Measurements from ENCODE around the gene CYP1A1. TPM values are rescaled to one million over a fixed set of nuclear protein-coding genes. Genes with fewer than 3 reads are reported as not detected.

CYP1A1 gene, protein sequence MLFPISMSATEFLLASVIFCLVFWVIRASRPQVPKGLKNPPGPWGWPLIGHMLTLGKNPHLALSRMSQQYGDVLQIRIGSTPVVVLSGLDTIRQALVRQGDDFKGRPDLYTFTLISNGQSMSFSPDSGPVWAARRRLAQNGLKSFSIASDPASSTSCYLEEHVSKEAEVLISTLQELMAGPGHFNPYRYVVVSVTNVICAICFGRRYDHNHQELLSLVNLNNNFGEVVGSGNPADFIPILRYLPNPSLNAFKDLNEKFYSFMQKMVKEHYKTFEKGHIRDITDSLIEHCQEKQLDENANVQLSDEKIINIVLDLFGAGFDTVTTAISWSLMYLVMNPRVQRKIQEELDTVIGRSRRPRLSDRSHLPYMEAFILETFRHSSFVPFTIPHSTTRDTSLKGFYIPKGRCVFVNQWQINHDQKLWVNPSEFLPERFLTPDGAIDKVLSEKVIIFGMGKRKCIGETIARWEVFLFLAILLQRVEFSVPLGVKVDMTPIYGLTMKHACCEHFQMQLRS
- total RNA-seq: 0.36 TPM in 1 of 2 replicates, not detected in the other

DNA sequence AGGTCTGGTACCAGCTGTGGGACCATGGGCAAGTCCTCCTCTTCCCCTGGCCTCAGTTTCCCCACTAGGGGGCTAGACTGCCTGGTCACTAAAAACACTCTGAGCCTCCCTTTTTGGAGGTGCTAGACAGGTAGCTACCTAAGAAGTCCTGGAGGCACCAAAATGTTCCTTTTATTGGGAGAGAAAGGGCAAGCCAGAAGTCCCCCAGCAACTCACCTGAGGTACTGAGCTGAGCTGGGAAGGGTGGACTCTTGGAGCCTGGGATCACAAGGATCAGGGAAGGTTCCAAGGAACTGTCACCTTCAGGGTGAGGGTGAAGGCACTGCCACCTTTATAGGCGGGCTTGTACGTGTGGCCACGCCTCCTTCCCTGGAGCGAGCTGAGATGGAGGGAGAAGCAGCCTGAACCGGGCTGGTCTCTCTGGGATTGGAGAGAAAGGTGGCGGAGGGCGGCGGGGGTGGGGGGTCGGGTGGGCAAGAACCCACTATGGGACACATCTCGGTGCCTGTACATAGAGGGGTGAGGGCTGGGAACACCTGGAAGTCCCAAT, at the start of gene CYP1A1:
TSS of gene CYP1A1 (minus strand) at position 304 of the 550 bp plus-strand sequence. CDS start 2,431 bp downstream, outside the sequence.
- H3K79me2 ChIP-seq (ENCODE audit: insufficient read depth, low read length): no peaks in the 10 kb centered on the region
- H3K4me3 ChIP-seq (ENCODE audit: insufficient read depth, low read length): peak within 1 kb of the TSS; percentile 65
- H4K20me1 ChIP-seq (ENCODE audit: insufficient read depth, low read length): no peaks in the 10 kb centered on the region
- H3K4me1 ChIP-seq (ENCODE audit: insufficient read depth, low read length): peaks cover 10% of the 10 kb centered on the region
- peak within 1 kb of the TSS; percentile 78 for H3K4me2 ChIP-seq (ENCODE audit: insufficient read depth, low read length)
- H3K36me3 ChIP-seq (ENCODE audit: insufficient read depth, low read length): no peaks in the 10 kb centered on the region
- peak within 1 kb of the TSS; percentile 57 for H2AFZ ChIP-seq (ENCODE audit: low read length)
- TF ChIP-seq, protein P1, sequence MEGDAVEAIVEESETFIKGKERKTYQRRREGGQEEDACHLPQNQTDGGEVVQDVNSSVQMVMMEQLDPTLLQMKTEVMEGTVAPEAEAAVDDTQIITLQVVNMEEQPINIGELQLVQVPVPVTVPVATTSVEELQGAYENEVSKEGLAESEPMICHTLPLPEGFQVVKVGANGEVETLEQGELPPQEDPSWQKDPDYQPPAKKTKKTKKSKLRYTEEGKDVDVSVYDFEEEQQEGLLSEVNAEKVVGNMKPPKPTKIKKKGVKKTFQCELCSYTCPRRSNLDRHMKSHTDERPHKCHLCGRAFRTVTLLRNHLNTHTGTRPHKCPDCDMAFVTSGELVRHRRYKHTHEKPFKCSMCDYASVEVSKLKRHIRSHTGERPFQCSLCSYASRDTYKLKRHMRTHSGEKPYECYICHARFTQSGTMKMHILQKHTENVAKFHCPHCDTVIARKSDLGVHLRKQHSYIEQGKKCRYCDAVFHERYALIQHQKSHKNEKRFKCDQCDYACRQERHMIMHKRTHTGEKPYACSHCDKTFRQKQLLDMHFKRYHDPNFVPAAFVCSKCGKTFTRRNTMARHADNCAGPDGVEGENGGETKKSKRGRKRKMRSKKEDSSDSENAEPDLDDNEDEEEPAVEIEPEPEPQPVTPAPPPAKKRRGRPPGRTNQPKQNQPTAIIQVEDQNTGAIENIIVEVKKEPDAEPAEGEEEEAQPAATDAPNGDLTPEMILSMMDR (IDR thresholded peaks at IDR 0.05; ENCODE audit: extremely low read depth, low read depth, low read length): no peak
- H3K27me3 ChIP-seq (ENCODE audit: insufficient read depth, low read length): peaks cover 70% of the 10 kb centered on the region
- no peaks in the 10 kb centered on the region for H3K9me3 ChIP-seq (ENCODE audit: low read depth, low read length)
- H3K27ac ChIP-seq (ENCODE audit: low read depth, low read length): no peak within 1 kb of the TSS
- peak; percentile 92 for DNase-seq (ENCODE audit: insufficient read length, low spot score, missing footprints)

- Histone ChIP-seq H3K36me3 (ENCODE audit: insufficient read depth, low read length) (no peaks in the 10 kb centered on the region), H3K4me2 (ENCODE audit: insufficient read depth, low read length) (no peak overlapping the region), H4K20me1 (ENCODE audit: insufficient read depth, low read length) (no peaks in the 10 kb centered on the region), H3K27me3 (ENCODE audit: insufficient read depth, low read length) (peaks cover 8% of the 10 kb centered on the region), H2AFZ (ENCODE audit: low read length) (no peak overlapping the region), H3K4me1 (ENCODE audit: insufficient read depth, low read length) (no peaks in the 10 kb centered on the region), H3K9me3 (ENCODE audit: low read depth, low read length) (no peaks in the 10 kb centered on the region), H3K4me3 (ENCODE audit: insufficient read depth, low read length) (no peak overlapping the region), H3K27ac (ENCODE audit: low read depth, low read length) (no peak overlapping the region), H3K79me2 (ENCODE audit: insufficient read depth, low read length) (no peaks in the 10 kb centered on the region)
- DNase-seq (ENCODE audit: insufficient read length, low spot score, missing footprints): peak; percentile 67
- TF ChIP-seq, protein P1 (IDR thresholded peaks at IDR 0.05; ENCODE audit: extremely low read depth, low read depth, low read length): no peak
Measured at GRCh38 chr15:74773731-74774252, 48.5 kb upstream of the CYP1A1 start.

DNA sequence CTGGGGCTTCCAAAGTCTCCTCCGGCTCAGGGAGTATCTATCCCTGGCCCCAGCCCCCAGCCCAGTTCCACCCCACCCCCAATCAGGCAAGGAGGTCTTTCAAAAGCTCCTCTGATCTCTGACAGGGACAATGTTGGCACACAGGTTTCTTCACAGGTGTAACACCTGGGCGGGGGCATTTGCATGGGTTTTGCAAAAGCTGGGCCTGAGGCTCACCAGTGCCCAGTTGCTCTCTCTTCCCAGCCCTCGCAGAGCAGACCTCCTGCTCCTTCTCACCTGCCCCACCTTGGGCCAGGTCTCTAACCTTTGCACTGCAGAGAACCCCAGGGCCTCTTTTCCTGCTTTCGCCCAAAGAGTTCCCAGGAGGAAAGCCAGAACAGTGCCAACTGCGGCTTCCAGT, 48.0 kb upstream of the CYP1A1 start:
- TF ChIP-seq, protein P1 (IDR thresholded peaks at IDR 0.05; ENCODE audit: extremely low read depth, low read depth, low read length): no peak
- H2AFZ ChIP-seq (ENCODE audit: low read length): no peak overlapping the region
- H3K79me2 ChIP-seq (ENCODE audit: insufficient read depth, low read length): no peaks in the 10 kb centered on the region

More for the DNA sequence above, 48.0 kb upstream of the CYP1A1 start:
- DNase-seq (ENCODE audit: insufficient read length, low spot score, missing footprints): peak; percentile 41
- Histone ChIP-seq H3K4me2 (ENCODE audit: insufficient read depth, low read length) (no peak overlapping the region), H3K4me3 (ENCODE audit: insufficient read depth, low read length) (no peak overlapping the region), H4K20me1 (ENCODE audit: insufficient read depth, low read length) (no peaks in the 10 kb centered on the region), H3K9me3 (ENCODE audit: low read depth, low read length) (no peaks in the 10 kb centered on the region), H3K36me3 (ENCODE audit: insufficient read depth, low read length) (no peaks in the 10 kb centered on the region), H3K4me1 (ENCODE audit: insufficient read depth, low read length) (no peaks in the 10 kb centered on the region), H3K27ac (ENCODE audit: low read depth, low read length) (no peak overlapping the region), H3K27me3 (ENCODE audit: insufficient read depth, low read length) (peaks cover 8% of the 10 kb centered on the region)
